Astrocyte (in vitro differentiated cells and primary cell): ENCODE results near the gene TMEM176B. TPM values are rescaled to one million over a fixed set of nuclear protein-coding genes. Genes with fewer than 3 reads are reported as not detected.

Source experiments
- DNase-seq: peaks from one replicate; pipeline ENCODE4 v3.0.0-alpha.2; 2010; ENCODE audit warnings: low read depth
- FAIRE-seq: peaks from 2 replicates; lab custom pipeline; 2011; peaks lifted over from hg19 to GRCh38; lab: Jason Lieb, UNC
- H2AFZ ChIP-seq: 2 replicates; pipeline ENCODE4 v1.6.0; 2012; ENCODE audit warnings: low read depth, low read length, inconsistent platforms
- H3K27ac ChIP-seq: 2 replicates; pipeline ENCODE4 v1.5.1; 2011; ENCODE audit warnings: low read depth, low read length, inconsistent platforms
- H3K27me3 ChIP-seq: 2 replicates; pipeline ENCODE4 v1.6.0; 2011; ENCODE audit warnings: low read length, inconsistent platforms; ENCODE audit not compliant: insufficient read depth
- H3K36me3 ChIP-seq: 2 replicates; pipeline ENCODE4 v1.5.1; 2011; ENCODE audit warnings: low read length, inconsistent platforms; ENCODE audit not compliant: insufficient read depth
- H3K4me1 ChIP-seq: 2 replicates; pipeline ENCODE4 v1.5.1; 2011; ENCODE audit warnings: low read length, inconsistent platforms; ENCODE audit not compliant: insufficient read depth
- H3K4me2 ChIP-seq: 2 replicates; pipeline ENCODE4 v1.6.0; 2012; ENCODE audit warnings: low read length, inconsistent platforms
- H3K4me3 ChIP-seq: 2 replicates; pipeline ENCODE4 v1.5.1; 2011; ENCODE audit warnings: low read depth, mild to moderate bottlenecking, low read length, inconsistent platforms; ENCODE audit not compliant: insufficient read depth
- H3K79me2 ChIP-seq: 2 replicates; pipeline ENCODE4 v1.6.0; 2012; ENCODE audit warnings: mild to moderate bottlenecking, low read length, inconsistent platforms; ENCODE audit not compliant: insufficient read depth
- H3K9ac ChIP-seq: 2 replicates; pipeline ENCODE4 v1.6.0; 2012; ENCODE audit warnings: mild to moderate bottlenecking, low read length, inconsistent platforms
- H3K9me3 ChIP-seq: 2 replicates; pipeline ENCODE4 v1.5.1; 2012; ENCODE audit warnings: low read depth, mild to moderate bottlenecking, low read length, inconsistent platforms; ENCODE audit not compliant: insufficient read depth
- H4K20me1 ChIP-seq: 2 replicates; pipeline ENCODE4 v1.6.0; 2012; ENCODE audit warnings: low read length, inconsistent platforms; ENCODE audit not compliant: insufficient read depth
- H3K27ac Mint-ChIP-seq: one replicate; pipeline ENCODE4 v1.8.0; 2021; ENCODE audit warnings: mild to moderate bottlenecking, mixed read lengths; ENCODE audit not compliant: unreplicated experiment
- H3K27me3 Mint-ChIP-seq: one replicate; pipeline ENCODE4 v1.8.0; 2021; ENCODE audit warnings: low read depth, mixed read lengths; ENCODE audit not compliant: unreplicated experiment
- H3K36me3 Mint-ChIP-seq: one replicate; pipeline ENCODE4 v1.8.0; 2021; ENCODE audit warnings: low read depth, mixed read lengths; ENCODE audit not compliant: unreplicated experiment
- H3K4me1 Mint-ChIP-seq: one replicate; pipeline ENCODE4 v1.8.0; 2021; ENCODE audit warnings: low read depth, mixed read lengths; ENCODE audit not compliant: unreplicated experiment
- H3K4me3 Mint-ChIP-seq: one replicate; pipeline ENCODE4 v1.8.0; 2021; ENCODE audit warnings: mild to moderate bottlenecking, moderate library complexity, mixed read lengths; ENCODE audit not compliant: unreplicated experiment
- H3K9me3 Mint-ChIP-seq: one replicate; pipeline ENCODE4 v1.8.0; 2021; ENCODE audit warnings: mild to moderate bottlenecking, mixed read lengths; ENCODE audit not compliant: unreplicated experiment
- CTCF ChIP-seq: IDR thresholded peaks from 2 replicates; pipeline ENCODE4 v1.5.1; 2011; ENCODE audit warnings: low read depth, mild to moderate bottlenecking, inconsistent platforms, low read length, moderate library complexity; ENCODE audit not compliant: insufficient read depth
- EZH2 ChIP-seq: IDR thresholded peaks from 2 replicates; pipeline ENCODE4 v1.6.1; 2012; ENCODE audit warnings: mild to moderate bottlenecking, low read length, inconsistent platforms; ENCODE audit not compliant: insufficient read depth
- total RNA-seq: library from RNA; stranded (reverse); gene quantifications from 2 replicates; pipeline ENCODE4 v1.2.1, GENCODE V29; 2021

The TMEM176B gene
- total RNA-seq, 1 donor from 2014 or later, result 0.32 TPM

DNA sequence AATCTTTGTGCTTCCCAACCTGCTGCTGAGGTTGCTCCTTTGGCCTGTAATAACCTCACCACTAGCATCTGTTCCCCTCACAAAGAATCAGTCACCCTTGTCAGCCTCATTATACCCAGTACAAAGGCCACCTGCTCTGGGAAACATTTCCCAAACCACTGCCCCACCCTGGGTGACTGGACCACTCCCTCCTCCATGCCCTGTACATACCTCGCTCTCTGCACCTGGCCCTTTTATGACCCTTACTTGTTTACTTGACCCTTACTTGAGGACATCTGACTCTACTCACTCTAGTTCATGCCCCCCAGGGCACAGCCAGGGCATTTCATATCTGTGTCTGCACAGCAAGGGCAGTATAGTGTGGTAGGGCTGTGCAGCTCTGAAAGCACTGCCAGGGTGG, 30.8 kb upstream of the TMEM176B start:
- peaks cover 3% of the 10 kb centered on the region for H3K27me3 Mint-ChIP-seq
- FAIRE-seq (no peak), DNase-seq (no peak)
- Histone ChIP-seq H3K9me3 (no peaks in the 10 kb centered on the region), H3K79me2 (no peaks in the 10 kb centered on the region), H3K9ac (no peak overlapping the region), H3K36me3 (no peaks in the 10 kb centered on the region), H3K27me3 (no peaks in the 10 kb centered on the region), H3K4me1 (no peaks in the 10 kb centered on the region), H4K20me1 (no peaks in the 10 kb centered on the region), H3K27ac (no peak overlapping the region), H3K4me3 (no peak overlapping the region), H2AFZ (no peak overlapping the region), H3K4me2 (no peak overlapping the region)
- H3K4me3 Mint-ChIP-seq, result no peak overlapping the region
- TF ChIP-seq CTCF (no peak), EZH2 (no peak)
- H3K27ac Mint-ChIP-seq, result no peak overlapping the region
- H3K9me3 Mint-ChIP-seq, result peaks cover 5% of the 10 kb centered on the region
- no peaks in the 10 kb centered on the region for H3K4me1 Mint-ChIP-seq
- no peaks in the 10 kb centered on the region for H3K36me3 Mint-ChIP-seq

- no peak overlapping the region for H2AFZ ChIP-seq
- DNase-seq (no peak), FAIRE-seq (no peak)
- H3K36me3 ChIP-seq, result no peaks in the 10 kb centered on the region
- H3K9ac ChIP-seq, result no peak overlapping the region
- H3K4me2 ChIP-seq, result no peak overlapping the region
- TF ChIP-seq EZH2 (no peak), CTCF (no peak)
- no peaks in the 10 kb centered on the region for H3K9me3 ChIP-seq
- Mint-ChIP-seq H3K27me3 (peaks cover 8% of the 10 kb centered on the region), H3K27ac (no peak overlapping the region), H3K36me3 (no peaks in the 10 kb centered on the region), H3K9me3 (peaks cover 5% of the 10 kb centered on the region), H3K4me3 (no peak overlapping the region), H3K4me1 (no peaks in the 10 kb centered on the region)
- H3K27me3 ChIP-seq, result no peaks in the 10 kb centered on the region
- no peaks in the 10 kb centered on the region for H4K20me1 ChIP-seq
- H3K27ac ChIP-seq, result no peak overlapping the region
- H3K4me1 ChIP-seq, result no peaks in the 10 kb centered on the region
- no peak overlapping the region for H3K4me3 ChIP-seq
- H3K79me2 ChIP-seq, result no peaks in the 10 kb centered on the region
Measured at GRCh38 chr7:150829426-150829825, 29.3 kb upstream of the TMEM176B start.

DNA sequence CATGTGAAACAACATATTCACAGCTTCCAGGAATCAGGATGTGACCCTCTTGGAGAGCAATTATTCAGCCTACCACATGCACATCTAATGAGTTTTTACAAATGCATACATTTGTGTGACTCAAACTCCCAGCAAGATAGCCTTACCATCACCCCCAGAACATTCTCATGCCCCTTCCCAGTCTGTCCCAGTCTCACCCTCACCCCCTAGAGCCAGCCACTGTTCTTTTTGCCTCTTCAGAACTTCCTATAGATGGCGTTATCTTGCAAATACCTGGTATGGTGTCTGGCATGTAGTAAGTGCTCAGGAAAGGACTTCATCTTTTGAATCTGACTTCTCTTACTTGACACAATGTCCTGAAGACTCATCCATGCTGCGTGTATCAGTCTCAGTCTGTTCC, 28.2 kb upstream of the TMEM176B start:
- Mint-ChIP-seq H3K4me1 (peaks cover 5% of the 10 kb centered on the region), H3K9me3 (peaks cover 2% of the 10 kb centered on the region), H3K4me3 (no peak overlapping the region), H3K27me3 (peaks cover 8% of the 10 kb centered on the region), H3K27ac (no peak overlapping the region), H3K36me3 (no peaks in the 10 kb centered on the region)
- Histone ChIP-seq H3K9me3 (no peaks in the 10 kb centered on the region), H3K9ac (no peak overlapping the region), H3K4me2 (no peak overlapping the region), H3K79me2 (no peaks in the 10 kb centered on the region), H4K20me1 (no peaks in the 10 kb centered on the region), H3K27ac (no peak overlapping the region), H3K4me1 (no peaks in the 10 kb centered on the region), H3K36me3 (no peaks in the 10 kb centered on the region), H3K4me3 (no peak overlapping the region), H2AFZ (no peak overlapping the region), H3K27me3 (no peaks in the 10 kb centered on the region)
- FAIRE-seq (no peak), DNase-seq (no peak)
- TF ChIP-seq EZH2 (no peak), CTCF (no peak)
